GM21825 (cell line): ENCODE data around the gene GPR157.
A peak's percentile ranks its signal among the peaks of the same experiment; 100 is the strongest.
"Not testable (repeated sequence)": the region's sequence is repeated elsewhere in the genome, so short reads cannot be mapped to it uniquely, and the experiment has no call there.

Source experiments
- ATAC-seq: cut with Tn5 transposase; IDR thresholded peaks from one replicate; pipeline ENCODE4 v1.9.1; 2021; ENCODE audit warnings: mild to moderate bottlenecking, moderate library complexity; ENCODE audit not compliant: unreplicated experiment

The GPR157 gene

GRCh38 chr1:9146156-9146555 lies 17.3 kb upstream of the GPR157 start:
- no peak for ATAC-seq

GRCh38 chr1:9145714-9146113 lies 16.8 kb upstream of the GPR157 start:
- no peak for ATAC-seq

- no peak for ATAC-seq
Observed at GRCh38 chr1:9145021-9145668, 16.2 kb upstream of the GPR157 start.

GRCh38 chr1:9144494-9144893 lies 15.6 kb upstream of the GPR157 start:
- ATAC-seq = not testable (repeated sequence)

GRCh38 chr1:9143250-9143649 lies 14.3 kb upstream of the GPR157 start:
- ATAC-seq = no peak

- ATAC-seq = no peak
Observed at GRCh38 chr1:9139930-9140329, 11.0 kb upstream of the GPR157 start.

- ATAC-seq = no peak
Observed at GRCh38 chr1:9136932-9137331, 8.0 kb upstream of the GPR157 start.

GRCh38 chr1:9135073-9135836 lies 6.4 kb upstream of the GPR157 start:
- ATAC-seq = no peak

- no peak for ATAC-seq
Observed at GRCh38 chr1:9133870-9134585, 5.1 kb upstream of the GPR157 start.

- peak; percentile 59 for ATAC-seq
Observed at GRCh38 chr1:9129266-9130041, 552 bp upstream of the GPR157 start.

- peak; percentile 2 for ATAC-seq
Observed at GRCh38 chr1:9128166-9128519, 759 bp downstream of the GPR157 start.

GRCh38 chr1:9127395-9128165 lies 1.3 kb downstream of the GPR157 start:
- no peak for ATAC-seq

- ATAC-seq = no peak
Observed at GRCh38 chr1:9126511-9126910, 2.4 kb downstream of the GPR157 start.

- ATAC-seq = not testable (repeated sequence)
Observed at GRCh38 chr1:9125847-9126246, 3.1 kb downstream of the GPR157 start.

- ATAC-seq = no peak
Observed at GRCh38 chr1:9125325-9125724, 3.6 kb downstream of the GPR157 start.

- not testable (repeated sequence) for ATAC-seq
Observed at GRCh38 chr1:9124389-9124788, 4.5 kb downstream of the GPR157 start.

- ATAC-seq = not testable (repeated sequence)
Observed at GRCh38 chr1:9123665-9124064, 5.2 kb downstream of the GPR157 start.

- peak; percentile 48 for ATAC-seq
Observed at GRCh38 chr1:9121496-9122409, 7.1 kb downstream of the GPR157 start.

GRCh38 chr1:9120312-9120958 lies 8.5 kb downstream of the GPR157 start:
- no peak for ATAC-seq
